Measurements from ENCODE around the gene ATOSA. TPM values are rescaled to one million over a fixed set of nuclear protein-coding genes. Genes with fewer than 3 reads are reported as not detected.

ATOSA gene
- total and polyA plus RNA-seq, 2 experiments from 2014 or later = 10.8 to 23.6 TPM

GRCh38 chr15:52672661-52673060 lies 6.5 kb downstream of the ATOSA start:
- peaks cover 9% of the 10 kb centered on the region for H3K4me1 ChIP-seq (ENCODE audit: low read depth)
- H3K4me3 ChIP-seq = no peak overlapping the region
- no peaks in the 10 kb centered on the region for H3K9me3 ChIP-seq (ENCODE audit: low read depth)
- H3K27ac ChIP-seq = no peak overlapping the region
- peaks cover 36% of the 10 kb centered on the region for H3K36me3 ChIP-seq
- H3K27me3 ChIP-seq = no peaks in the 10 kb centered on the region
- DNase-seq (ENCODE audit: low read depth in 1 of 2, low spot score in 1 of 2) = no peak
- TF ChIP-seq, protein P1, sequence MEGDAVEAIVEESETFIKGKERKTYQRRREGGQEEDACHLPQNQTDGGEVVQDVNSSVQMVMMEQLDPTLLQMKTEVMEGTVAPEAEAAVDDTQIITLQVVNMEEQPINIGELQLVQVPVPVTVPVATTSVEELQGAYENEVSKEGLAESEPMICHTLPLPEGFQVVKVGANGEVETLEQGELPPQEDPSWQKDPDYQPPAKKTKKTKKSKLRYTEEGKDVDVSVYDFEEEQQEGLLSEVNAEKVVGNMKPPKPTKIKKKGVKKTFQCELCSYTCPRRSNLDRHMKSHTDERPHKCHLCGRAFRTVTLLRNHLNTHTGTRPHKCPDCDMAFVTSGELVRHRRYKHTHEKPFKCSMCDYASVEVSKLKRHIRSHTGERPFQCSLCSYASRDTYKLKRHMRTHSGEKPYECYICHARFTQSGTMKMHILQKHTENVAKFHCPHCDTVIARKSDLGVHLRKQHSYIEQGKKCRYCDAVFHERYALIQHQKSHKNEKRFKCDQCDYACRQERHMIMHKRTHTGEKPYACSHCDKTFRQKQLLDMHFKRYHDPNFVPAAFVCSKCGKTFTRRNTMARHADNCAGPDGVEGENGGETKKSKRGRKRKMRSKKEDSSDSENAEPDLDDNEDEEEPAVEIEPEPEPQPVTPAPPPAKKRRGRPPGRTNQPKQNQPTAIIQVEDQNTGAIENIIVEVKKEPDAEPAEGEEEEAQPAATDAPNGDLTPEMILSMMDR (IDR thresholded peaks at IDR 0.05; ENCODE audit: low read depth, low read length) = no peak

DNA sequence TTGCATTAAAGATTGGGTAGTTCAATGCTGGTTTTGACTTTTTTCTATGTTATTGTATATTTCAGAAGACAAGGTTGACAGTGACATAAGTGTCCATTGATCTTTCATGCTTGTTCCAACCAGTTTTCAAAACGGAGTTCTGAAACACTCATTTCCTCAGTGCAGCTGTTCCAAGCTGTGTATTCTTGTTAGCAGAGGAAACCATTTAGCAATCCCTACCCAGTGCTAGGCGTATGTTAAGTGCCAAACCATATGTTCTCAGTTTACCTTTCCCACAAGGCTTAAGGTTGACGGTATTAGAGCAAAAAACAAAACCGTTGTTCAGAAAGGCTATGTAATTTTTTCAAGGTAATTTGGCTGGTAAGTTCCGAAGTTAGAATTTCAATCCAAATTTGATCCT lies 9.1 kb downstream of the ATOSA start:
- no peaks in the 10 kb centered on the region for H3K4me1 ChIP-seq (ENCODE audit: low read depth)
- no peak overlapping the region for H3K4me3 ChIP-seq
- H3K27me3 ChIP-seq = no peaks in the 10 kb centered on the region
- no peak overlapping the region for H3K27ac ChIP-seq
- no peak for DNase-seq (ENCODE audit: low read depth in 1 of 2, low spot score in 1 of 2)
- peaks cover 40% of the 10 kb centered on the region for H3K36me3 ChIP-seq
- no peaks in the 10 kb centered on the region for H3K9me3 ChIP-seq (ENCODE audit: low read depth)
- TF ChIP-seq, protein P1 (IDR thresholded peaks at IDR 0.05; ENCODE audit: low read depth, low read length) = no peak

DNA sequence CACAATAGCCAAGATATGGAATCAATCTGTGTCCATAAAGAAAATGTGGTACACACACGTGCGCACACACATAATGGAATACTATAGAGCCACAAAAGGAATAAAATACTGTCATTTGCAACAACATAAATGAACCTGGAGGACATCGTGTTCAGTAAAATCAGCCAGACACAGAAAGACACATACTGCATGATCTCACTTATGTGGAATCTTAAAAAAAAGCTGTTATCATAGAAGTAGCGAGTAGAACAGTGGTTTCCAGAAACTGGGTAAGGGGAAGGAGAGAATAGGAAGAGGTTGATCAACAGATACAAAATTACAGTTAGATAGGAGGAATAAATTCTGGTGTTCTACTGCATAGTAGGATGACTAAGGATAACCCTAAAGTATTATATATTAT lies 11.1 kb downstream of the ATOSA start:
- Histone ChIP-seq H3K36me3 (peaks cover 21% of the 10 kb centered on the region), H3K4me3 (no peak overlapping the region), H3K9me3 (ENCODE audit: low read depth) (no peaks in the 10 kb centered on the region), H3K4me1 (ENCODE audit: low read depth) (no peaks in the 10 kb centered on the region), H3K27ac (no peak overlapping the region), H3K27me3 (no peaks in the 10 kb centered on the region)
- DNase-seq (ENCODE audit: low read depth in 1 of 2, low spot score in 1 of 2) = peak in 1 of 2 donors; percentile 35
- TF ChIP-seq, protein P1 (IDR thresholded peaks at IDR 0.05; ENCODE audit: low read depth, low read length) = no peak

GRCh38 chr15:52667597-52667996 lies 11.6 kb downstream of the ATOSA start:
- peak in 1 of 2 donors; percentile 43 for DNase-seq (ENCODE audit: low read depth in 1 of 2, low spot score in 1 of 2)
- Histone ChIP-seq H3K27me3 (no peaks in the 10 kb centered on the region), H3K9me3 (ENCODE audit: low read depth) (no peaks in the 10 kb centered on the region), H3K36me3 (peaks cover 21% of the 10 kb centered on the region), H3K4me1 (ENCODE audit: low read depth) (no peaks in the 10 kb centered on the region), H3K27ac (no peak overlapping the region), H3K4me3 (no peak overlapping the region)
- TF ChIP-seq, protein P1 (IDR thresholded peaks at IDR 0.05; ENCODE audit: low read depth, low read length) = no peak

DNA sequence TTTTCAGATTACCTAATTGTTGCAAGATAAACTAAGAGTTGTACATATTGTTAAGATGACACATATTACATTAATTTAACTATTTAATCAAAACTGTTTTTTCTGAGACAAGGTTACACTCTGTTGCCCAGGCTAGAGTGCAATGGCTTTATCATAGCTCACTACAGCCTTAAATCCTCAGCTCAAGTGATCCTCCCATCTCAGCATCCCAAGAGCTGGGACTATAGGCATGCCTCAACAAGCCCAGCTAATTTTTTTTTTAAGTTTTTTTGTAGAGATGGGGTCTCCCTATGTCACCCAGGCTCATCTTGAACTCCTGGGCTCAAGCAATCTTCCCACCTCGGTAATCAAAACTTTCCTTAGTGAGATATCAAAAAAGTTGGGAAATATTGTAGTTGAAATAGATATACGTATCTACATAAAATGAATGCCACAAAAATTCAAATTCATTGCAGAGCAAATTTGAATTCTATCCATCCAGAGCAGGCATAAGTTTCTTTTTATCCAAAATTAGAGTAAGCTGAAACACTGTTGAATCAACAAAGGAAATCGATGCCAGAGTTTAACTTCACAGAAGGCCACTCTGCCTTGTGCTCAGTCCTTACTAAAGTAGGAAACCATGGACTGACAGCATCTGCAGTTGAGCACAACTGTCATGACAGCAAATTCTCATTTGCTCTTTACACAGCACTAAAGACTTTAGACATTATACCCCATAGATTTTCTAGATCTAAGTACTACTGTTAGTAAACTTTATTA lies 15.5 kb downstream of the ATOSA start:
- H3K36me3 ChIP-seq = peaks cover 9% of the 10 kb centered on the region
- TF ChIP-seq, protein P1 (IDR thresholded peaks at IDR 0.05; ENCODE audit: low read depth, low read length) = no peak
- DNase-seq (ENCODE audit: low read depth in 1 of 2, low spot score in 1 of 2) = no peak

More for the DNA sequence above, 15.5 kb downstream of the ATOSA start:
- H3K27ac ChIP-seq = no peak overlapping the region
- H3K9me3 ChIP-seq (ENCODE audit: low read depth) = no peaks in the 10 kb centered on the region
- H3K4me1 ChIP-seq (ENCODE audit: low read depth) = no peaks in the 10 kb centered on the region
- H3K27me3 ChIP-seq = no peaks in the 10 kb centered on the region
- no peak overlapping the region for H3K4me3 ChIP-seq
